Spinal cord (tissue), 10 donors: ENCODE measurements around the gene LHX3. TPM values are rescaled to one million over a fixed set of nuclear protein-coding genes. Genes with fewer than 3 reads are reported as not detected.

Experiments
- DNase-seq, 6 donors: peaks; one replicate each; pipeline versions ENCODE4 v3.0.0 to v3.0.0-alpha.2; 2013 to 2015; ENCODE audit warnings: low spot score in 6 of 6, low read depth in 4 of 6
- H3K27ac ChIP-seq: one replicate; pipeline ENCODE4 v1.5.1; 2013; ENCODE audit warnings: low read depth, low read length, control low read depth
- H3K27me3 ChIP-seq: one replicate; pipeline ENCODE4 v1.6.1; 2013; ENCODE audit warnings: low read length; ENCODE audit not compliant: control insufficient read depth, insufficient read depth
- H3K36me3 ChIP-seq: one replicate; pipeline ENCODE4 v1.6.1; 2013; ENCODE audit warnings: low read length; ENCODE audit not compliant: control insufficient read depth, insufficient read depth
- H3K4me1 ChIP-seq: one replicate; pipeline ENCODE4 v1.6.1; 2013; ENCODE audit warnings: low read length; ENCODE audit not compliant: control insufficient read depth, insufficient read depth
- H3K4me3 ChIP-seq: one replicate; pipeline ENCODE4 v1.5.1; 2013; ENCODE audit warnings: low read depth, low read length, control low read depth
- H3K9me3 ChIP-seq: one replicate; pipeline ENCODE4 v1.6.1; 2013; ENCODE audit warnings: low read length; ENCODE audit not compliant: control insufficient read depth, insufficient read depth
- WGBS: methylation state at CpG from one replicate; pipeline ENCODE4 v1.1.5; 2013; ENCODE audit warnings: missing lambda C conversion rate; ENCODE audit not compliant: insufficient coverage; 5-methylcytosine and 5-hydroxymethylcytosine counted together
- polyA plus RNA-seq, 2 donors: library from polyadenylated mRNA; unstranded; fragments of 120-200 nt; gene quantifications; one replicate each; pipeline ENCODE4 v1.2.1, GENCODE V29; 2013; ENCODE audit not compliant: insufficient read length in 2 of 2
- total RNA-seq, 2 donors: library from RNA; depleted of rRNA in 1 of 2; stranded (reverse); fragments of 120-200 nt in 1 of 2; fragments of >200 nt in 1 of 2; gene quantifications; one replicate each; pipeline versions ENCODE4 v1.2.3 to v1.2.4, GENCODE V29; 2013 to 2014
- donor health status: healthy.

LHX3 gene
- total and polyA plus RNA-seq, 4 donors, result 0.50 to 2.7 (median 1.5) TPM; not detected in 1

DNA sequence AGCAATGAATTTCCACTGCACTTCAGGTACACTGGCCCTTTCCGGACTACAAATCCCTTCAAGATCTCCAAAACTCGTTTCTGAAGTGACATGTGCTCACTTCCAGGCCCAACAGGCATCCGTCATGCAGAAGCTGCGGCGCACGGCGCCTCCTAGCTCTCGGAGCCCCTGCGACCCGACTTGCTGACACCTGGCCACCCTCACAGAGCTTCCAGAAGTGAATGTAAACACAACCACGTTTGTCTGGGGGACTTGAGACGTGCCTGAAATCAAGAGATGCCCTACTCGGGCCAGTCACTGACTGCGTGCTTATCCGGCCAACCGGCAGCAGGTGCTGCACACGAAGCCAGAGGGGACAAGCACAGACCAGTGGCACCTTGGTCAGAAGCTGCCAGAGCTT is 4.9 kb upstream of the LHX3 start:
- Histone ChIP-seq H3K27me3 (peaks cover 9% of the 10 kb centered on the region), H3K4me1 (peaks cover 6% of the 10 kb centered on the region), H3K36me3 (peaks cover 77% of the 10 kb centered on the region), H3K27ac (no peak overlapping the region), H3K4me3 (no peak overlapping the region), H3K9me3 (no peaks in the 10 kb centered on the region)
- no peak for DNase-seq
- 89% methylated on average over 17 of the region's 17 CpGs for WGBS

DNA sequence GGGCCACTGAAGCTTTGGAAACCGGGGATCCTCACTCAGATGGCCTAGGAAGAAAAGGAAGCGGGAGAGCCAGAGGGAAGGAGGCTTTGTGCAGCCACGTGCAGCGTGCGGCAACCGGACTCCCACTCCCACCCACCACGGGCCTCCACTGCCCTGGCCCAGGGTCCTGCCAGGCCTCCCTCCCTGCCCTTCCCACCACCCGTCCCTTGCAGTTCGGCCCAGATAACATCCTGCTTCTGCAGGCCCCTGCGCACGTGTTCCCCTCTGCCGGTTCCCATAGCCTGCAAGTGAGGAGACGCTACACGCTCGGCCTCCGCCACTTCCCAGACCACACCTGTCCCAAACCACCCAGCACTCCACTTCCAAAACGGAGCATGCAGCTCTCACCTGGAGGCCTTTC is 4.3 kb upstream of the LHX3 start:
- DNase-seq, result no peak
- H3K4me1 ChIP-seq, result peaks cover 11% of the 10 kb centered on the region
- no peaks in the 10 kb centered on the region for H3K9me3 ChIP-seq
- 94% methylated on average over 16 of the region's 17 CpGs for WGBS
- H3K4me3 ChIP-seq, result no peak overlapping the region
- H3K27me3 ChIP-seq, result peaks cover 15% of the 10 kb centered on the region
- no peak overlapping the region for H3K27ac ChIP-seq
- peaks cover 71% of the 10 kb centered on the region for H3K36me3 ChIP-seq

DNA sequence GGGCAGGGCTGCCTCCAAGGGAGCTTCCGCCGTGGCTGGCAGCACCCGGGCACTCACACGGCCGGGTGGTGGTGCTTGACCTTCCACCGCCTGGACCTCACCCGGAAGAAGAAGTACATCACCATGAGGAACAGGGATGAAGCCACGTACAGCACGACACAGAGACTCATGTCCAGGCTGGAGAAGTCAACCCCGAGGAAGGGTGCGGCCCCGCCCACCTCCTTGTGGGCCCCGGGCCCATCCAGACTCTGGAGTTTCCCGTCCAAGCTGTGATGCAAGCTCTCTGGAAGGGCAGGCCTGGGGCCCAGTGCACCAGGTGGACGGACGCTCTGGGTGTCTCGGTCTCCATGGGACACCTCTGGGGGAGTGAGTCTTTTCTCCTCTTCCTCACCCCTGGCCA is 3.7 kb upstream of the LHX3 start:
- Histone ChIP-seq H3K36me3 (peaks cover 66% of the 10 kb centered on the region), H3K4me1 (peaks cover 14% of the 10 kb centered on the region), H3K4me3 (no peak overlapping the region), H3K27ac (no peak overlapping the region), H3K27me3 (peaks cover 20% of the 10 kb centered on the region), H3K9me3 (no peaks in the 10 kb centered on the region)
- 86% methylated on average over 17 of the region's 17 CpGs for WGBS
- DNase-seq, result no peak

DNA sequence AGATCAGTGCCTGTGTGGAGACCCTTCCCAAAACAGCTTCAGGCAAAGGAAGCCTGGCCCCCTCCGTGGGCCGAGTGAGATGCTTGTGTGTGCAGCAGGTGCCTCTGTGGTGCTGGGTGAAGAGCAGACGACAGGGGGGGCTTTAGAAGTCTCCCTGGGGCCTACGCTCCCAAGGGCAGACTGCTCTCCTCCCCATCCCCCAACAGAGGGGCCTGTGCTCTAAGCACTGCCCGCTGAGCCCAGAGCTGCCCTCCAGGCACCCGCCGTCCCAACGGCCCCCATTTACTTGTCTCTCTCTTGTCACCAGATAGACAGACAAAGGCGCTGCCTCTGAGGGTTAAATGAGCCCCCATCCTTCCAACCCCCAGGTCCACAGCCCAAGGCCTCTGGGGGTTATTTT is 2.7 kb upstream of the LHX3 start:
- Histone ChIP-seq H3K9me3 (no peaks in the 10 kb centered on the region), H3K4me1 (peaks cover 21% of the 10 kb centered on the region), H3K36me3 (peaks cover 59% of the 10 kb centered on the region), H3K27ac (no peak overlapping the region), H3K27me3 (peaks cover 28% of the 10 kb centered on the region), H3K4me3 (no peak overlapping the region)
- WGBS, result 72% methylated on average over 9 of the region's 9 CpGs
- no peak for DNase-seq

DNA sequence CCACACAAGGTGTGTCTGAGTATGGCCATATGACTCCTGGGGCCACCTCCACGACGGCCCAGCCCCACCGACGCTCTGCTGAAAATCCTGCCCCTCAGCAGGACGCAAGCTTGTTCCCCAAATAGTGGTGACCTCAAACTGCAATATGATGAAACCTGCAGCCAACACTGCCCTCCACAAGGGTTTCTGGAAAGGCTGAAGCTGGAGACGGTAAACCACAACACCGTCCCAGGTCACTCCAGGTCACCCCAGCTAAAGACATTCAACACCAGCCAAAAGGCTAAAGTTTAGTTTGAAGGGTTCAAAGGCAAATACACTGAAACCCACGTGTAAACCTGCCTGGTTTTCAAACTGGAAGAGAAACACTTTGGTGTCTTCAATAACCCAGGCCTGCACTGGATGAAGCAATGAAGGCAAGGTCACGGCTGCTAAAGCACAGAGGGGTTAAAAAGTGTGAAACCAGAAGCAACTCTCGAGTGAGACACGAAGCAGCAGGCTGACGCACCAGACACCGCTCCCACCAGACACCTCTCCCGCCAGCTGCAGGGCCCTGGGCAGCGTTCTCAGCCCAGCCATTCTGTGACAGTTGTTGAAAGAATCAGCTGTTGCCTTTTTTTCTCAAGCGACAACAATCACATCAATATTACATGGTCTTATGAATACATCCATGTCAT is 1.8 kb upstream of the LHX3 start:
- H3K27ac ChIP-seq, result no peak overlapping the region
- H3K27me3 ChIP-seq, result peaks cover 36% of the 10 kb centered on the region
- no peak overlapping the region for H3K4me3 ChIP-seq
- no peaks in the 10 kb centered on the region for H3K9me3 ChIP-seq
- WGBS, result 73% methylated on average over 13 of the region's 16 CpGs
- H3K36me3 ChIP-seq, result peaks cover 50% of the 10 kb centered on the region
- DNase-seq, result no peak
- H3K4me1 ChIP-seq, result peaks cover 27% of the 10 kb centered on the region

DNA sequence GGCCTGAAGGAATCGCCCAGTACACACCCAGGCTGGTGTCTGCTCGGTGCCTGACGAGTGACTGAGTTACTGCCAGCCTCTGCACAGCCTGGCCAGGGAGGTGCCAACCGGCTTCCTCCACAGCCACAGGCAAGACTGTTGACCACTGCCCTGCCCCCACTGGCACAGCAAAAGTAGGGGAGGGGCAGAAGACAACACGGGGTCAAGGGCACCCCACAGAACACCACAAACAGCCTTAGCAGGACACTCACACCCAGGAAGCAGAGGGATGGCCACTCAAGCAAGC is 722 bp upstream of the LHX3 start:
- WGBS, result 81% methylated on average over 5 of the region's 5 CpGs
- Histone ChIP-seq H3K4me3 (no peak overlapping the region), H3K4me1 (peaks cover 29% of the 10 kb centered on the region), H3K27me3 (peaks cover 46% of the 10 kb centered on the region), H3K27ac (no peak overlapping the region), H3K9me3 (no peaks in the 10 kb centered on the region), H3K36me3 (peaks cover 40% of the 10 kb centered on the region)
- DNase-seq, result no peak

DNA sequence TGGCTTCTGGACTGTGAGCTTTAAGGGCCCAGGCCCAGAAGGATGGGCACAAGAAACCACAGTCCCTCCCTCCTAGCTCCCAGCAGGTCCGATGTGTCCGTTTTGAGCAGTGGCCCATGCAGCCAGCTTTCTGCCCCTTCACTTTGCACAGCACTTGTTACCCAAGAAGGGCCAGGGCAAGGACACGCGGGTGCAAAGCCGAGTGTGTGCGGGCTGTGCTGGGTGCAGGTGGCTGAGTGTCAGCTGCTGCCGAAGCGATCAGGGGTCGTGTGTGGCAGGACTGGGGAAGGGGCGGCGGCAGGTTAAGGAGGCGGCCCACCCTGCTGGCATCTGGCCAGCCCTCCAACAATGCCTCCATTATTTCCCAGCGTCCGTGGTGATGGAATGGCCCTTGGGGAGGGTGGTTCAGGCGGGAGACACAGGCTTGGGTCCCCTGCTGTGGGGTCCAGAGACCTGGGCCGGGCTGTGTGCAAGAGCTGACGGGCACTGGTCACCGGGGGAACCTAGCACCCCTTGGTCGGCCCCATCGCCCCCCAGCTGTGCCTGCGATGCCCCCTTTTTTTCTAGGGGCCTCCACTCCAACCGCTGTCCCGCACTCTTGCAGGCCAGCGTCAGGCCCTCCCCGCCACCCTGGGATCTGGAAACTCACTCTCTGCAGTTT is 653 bp downstream of the LHX3 start:
- Histone ChIP-seq H3K27me3 (peaks cover 60% of the 10 kb centered on the region), H3K4me1 (peaks cover 32% of the 10 kb centered on the region), H3K9me3 (no peaks in the 10 kb centered on the region), H3K36me3 (peaks cover 28% of the 10 kb centered on the region), H3K27ac (no peak overlapping the region), H3K4me3 (no peak overlapping the region)
- WGBS, result 34% methylated on average over 21 of the region's 25 CpGs
- DNase-seq, result no peak

DNA sequence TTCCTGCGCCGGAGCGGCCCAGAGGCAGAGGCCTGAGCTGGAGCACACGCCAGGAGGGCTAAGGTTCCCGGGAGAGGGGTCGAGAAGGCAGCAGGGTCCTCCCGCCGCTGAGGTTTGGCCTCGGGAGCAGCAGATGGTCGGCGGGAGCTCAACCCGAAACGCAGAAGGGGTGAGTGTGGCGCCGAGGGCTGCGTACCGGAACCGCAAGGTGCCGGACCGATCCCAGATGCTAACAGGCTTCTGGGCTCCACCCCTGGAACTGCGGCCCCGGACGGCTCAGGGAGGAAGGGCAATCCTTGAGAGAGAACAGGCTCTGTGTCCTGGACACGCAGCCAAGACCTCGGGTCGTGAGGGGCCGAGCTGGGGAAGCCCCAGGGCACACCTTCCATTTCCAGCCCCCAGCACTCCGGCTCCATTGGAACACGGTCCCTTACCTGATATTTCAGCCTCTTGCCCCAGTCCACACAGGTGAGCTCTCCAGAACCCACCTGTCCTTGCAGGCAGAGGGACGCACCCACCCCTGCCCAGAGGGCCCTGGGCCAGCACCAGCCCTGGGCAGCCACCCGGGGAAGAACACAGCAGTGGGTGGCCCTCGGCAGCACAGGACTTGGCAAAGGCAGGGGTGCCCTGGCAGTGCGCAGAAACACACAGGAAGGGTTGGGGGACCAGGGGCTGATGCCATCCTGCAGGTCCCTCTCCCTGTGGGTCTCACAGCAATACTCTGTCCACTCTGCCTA is 1.4 kb downstream of the LHX3 start:
- H3K4me1 ChIP-seq, result peaks cover 35% of the 10 kb centered on the region
- 23% methylated on average over 33 of the region's 33 CpGs for WGBS

DNA sequence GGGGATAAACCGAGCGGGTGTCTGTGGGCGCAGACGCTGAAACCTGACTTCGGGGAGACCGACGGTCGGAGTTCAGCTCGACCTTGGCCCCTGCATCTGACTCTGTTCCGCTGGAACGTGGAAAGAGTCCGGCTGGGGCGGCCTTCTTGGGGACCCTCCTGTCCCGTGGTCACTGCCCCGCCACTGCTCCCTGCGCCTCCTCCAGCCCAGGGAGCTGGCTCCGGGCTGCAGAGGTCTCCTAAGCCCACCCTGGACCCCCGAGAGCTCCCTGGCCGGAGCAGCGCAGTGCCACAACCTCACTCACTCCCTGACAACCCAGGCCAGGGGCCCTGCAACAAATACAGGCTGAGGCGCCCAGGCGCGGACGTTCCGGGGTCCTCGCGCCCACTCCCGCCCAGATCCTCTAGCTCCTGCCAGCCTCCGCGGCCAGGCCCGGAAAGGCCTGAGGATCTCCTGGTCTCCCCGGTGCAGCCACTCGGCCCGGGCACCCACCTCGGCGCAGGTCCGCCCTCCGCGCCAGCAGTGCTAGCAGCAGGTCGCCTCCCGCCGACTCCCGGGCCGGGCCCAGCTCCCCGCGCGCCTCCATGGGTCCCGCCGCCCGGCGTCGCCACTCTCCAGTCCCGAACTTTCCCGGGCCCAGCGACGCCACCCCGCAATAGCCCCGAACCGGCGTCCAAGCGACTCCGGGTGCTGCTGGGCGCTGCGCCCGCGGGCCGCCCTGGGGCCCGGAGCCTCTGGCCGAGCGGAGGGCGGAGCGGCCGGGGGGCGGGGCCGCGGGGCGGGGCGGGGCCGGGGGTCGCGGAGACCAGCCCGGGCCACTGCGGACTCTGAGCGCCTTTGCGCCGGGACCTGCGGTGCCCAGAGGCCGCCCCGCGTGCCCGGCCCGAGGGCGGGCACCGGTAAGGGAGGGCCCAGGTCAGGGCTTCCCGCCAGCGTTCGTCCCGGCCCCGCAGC is 2.2 kb downstream of the LHX3 start:
- Histone ChIP-seq H3K27ac (no peak overlapping the region), H3K27me3 (peaks cover 74% of the 10 kb centered on the region), H3K36me3 (peaks cover 13% of the 10 kb centered on the region), H3K4me1 (peaks cover 42% of the 10 kb centered on the region), H3K9me3 (no peaks in the 10 kb centered on the region), H3K4me3 (no peak overlapping the region)
- DNase-seq, result no peak
- WGBS, result 8% methylated on average over 99 of the region's 99 CpGs

More for the DNA sequence above, 1.4 kb downstream of the LHX3 start:
- Histone ChIP-seq H3K27me3 (peaks cover 66% of the 10 kb centered on the region), H3K36me3 (peaks cover 21% of the 10 kb centered on the region), H3K9me3 (no peaks in the 10 kb centered on the region), H3K4me3 (no peak overlapping the region), H3K27ac (no peak overlapping the region)
- no peak for DNase-seq
